ENCODE results near the gene LSM14A.
A peak's percentile ranks its signal among the peaks of the same experiment; 100 is the strongest.
"Not testable (repeated sequence)": the region's sequence is repeated elsewhere in the genome, so short reads cannot be mapped to it uniquely, and the experiment has no call there.

The LSM14A gene

DNA sequence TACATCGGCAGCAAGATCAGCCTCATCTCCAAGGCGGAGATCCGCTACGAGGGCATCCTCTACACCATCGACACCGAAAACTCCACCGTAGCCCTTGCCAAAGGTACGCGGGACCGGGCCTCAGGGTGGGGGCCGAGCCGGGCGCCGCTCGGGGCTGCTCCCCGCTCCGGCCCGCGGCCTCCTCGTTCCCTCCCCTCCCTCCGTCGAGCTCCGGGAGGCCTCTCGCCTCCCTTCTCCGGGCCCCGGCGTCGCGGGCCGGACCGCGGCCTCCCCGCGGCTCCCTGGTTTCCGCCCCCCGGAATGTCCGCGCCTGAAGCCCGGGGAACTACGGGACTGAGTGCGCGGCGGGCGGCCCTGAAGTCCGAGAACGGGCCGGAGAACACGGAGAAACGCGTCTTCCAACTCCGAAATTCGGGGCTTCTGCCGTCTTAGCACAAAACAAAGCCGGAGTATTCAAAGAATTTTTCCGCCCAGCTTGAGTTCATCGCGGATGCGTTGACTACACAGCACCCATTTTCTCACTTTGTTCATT, 423 bp downstream of the LSM14A start:
- TF ChIP-seq POLR2A (IDR thresholded peaks at IDR 0.05; ENCODE audit: extremely low read depth, insufficient read length) (no peak), MYC (IDR thresholded peaks at IDR 0.05; ENCODE audit: low read depth, low read length) (no peak)
- TF ChIP-seq, protein P1, sequence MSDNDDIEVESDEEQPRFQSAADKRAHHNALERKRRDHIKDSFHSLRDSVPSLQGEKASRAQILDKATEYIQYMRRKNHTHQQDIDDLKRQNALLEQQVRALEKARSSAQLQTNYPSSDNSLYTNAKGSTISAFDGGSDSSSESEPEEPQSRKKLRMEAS (IDR thresholded peaks at IDR 0.05; ENCODE audit: low read depth, low read length), result no peak; the same call in 1 of the 2 replicates
- DNase-seq (ENCODE audit: low read depth), result no peak
- H3K4me3 ChIP-seq (ENCODE audit: low read depth, low read length), result peak overlapping the region; percentile 92

DNA sequence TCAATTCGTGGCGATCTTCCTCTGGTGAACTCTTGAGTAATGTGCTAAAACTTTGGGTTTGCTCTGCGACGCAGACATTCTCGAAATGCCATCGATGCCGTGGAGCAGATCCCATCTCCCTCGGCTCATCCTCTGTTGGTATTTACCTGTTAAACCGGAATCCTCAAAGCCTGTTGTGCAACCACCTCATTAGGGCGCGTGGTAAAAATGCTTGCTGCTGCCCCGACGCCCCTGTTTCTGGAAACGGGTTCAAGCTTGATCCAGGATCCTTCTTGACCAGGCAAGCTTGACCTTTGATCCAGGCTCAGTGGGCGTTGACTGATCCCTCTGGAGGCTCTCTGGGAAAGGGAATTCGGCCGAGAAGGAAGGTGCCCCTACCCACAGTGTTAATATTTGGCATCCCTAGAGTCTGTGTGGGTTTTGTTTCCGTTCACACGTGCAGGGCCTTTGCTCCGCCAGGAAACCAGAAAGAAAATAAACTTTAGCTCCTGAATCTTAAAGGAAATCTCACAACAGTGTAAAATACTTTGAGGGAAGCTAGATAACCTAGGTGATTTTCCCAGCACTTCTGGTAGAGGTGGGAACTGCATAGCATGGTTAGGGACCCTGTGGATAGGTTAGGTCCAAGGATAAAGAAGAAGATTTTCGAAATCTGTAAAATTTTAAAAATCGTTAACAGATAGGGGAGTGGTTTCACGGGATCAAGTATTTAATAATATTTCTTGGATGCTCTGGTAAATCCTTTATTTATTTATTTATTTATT, 1.1 kb downstream of the LSM14A start:
- peak; percentile 48 for DNase-seq (ENCODE audit: low read depth)
- H3K4me3 ChIP-seq (ENCODE audit: low read depth, low read length), result peak overlapping the region; percentile 92
- TF ChIP-seq, protein P2, sequence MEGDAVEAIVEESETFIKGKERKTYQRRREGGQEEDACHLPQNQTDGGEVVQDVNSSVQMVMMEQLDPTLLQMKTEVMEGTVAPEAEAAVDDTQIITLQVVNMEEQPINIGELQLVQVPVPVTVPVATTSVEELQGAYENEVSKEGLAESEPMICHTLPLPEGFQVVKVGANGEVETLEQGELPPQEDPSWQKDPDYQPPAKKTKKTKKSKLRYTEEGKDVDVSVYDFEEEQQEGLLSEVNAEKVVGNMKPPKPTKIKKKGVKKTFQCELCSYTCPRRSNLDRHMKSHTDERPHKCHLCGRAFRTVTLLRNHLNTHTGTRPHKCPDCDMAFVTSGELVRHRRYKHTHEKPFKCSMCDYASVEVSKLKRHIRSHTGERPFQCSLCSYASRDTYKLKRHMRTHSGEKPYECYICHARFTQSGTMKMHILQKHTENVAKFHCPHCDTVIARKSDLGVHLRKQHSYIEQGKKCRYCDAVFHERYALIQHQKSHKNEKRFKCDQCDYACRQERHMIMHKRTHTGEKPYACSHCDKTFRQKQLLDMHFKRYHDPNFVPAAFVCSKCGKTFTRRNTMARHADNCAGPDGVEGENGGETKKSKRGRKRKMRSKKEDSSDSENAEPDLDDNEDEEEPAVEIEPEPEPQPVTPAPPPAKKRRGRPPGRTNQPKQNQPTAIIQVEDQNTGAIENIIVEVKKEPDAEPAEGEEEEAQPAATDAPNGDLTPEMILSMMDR (IDR thresholded peaks at IDR 0.05; ENCODE audit: low read depth, low read length), result no peak
- TF ChIP-seq MYC (IDR thresholded peaks at IDR 0.05; ENCODE audit: low read depth, low read length) (peak; percentile 20; the same call in 1 of the 2 replicates), POLR2A (IDR thresholded peaks at IDR 0.05; ENCODE audit: extremely low read depth, insufficient read length) (no peak)
- TF ChIP-seq, protein P1 (IDR thresholded peaks at IDR 0.05; ENCODE audit: low read depth, low read length), result peak; percentile 36; the same call in 1 of the 2 replicates

DNA sequence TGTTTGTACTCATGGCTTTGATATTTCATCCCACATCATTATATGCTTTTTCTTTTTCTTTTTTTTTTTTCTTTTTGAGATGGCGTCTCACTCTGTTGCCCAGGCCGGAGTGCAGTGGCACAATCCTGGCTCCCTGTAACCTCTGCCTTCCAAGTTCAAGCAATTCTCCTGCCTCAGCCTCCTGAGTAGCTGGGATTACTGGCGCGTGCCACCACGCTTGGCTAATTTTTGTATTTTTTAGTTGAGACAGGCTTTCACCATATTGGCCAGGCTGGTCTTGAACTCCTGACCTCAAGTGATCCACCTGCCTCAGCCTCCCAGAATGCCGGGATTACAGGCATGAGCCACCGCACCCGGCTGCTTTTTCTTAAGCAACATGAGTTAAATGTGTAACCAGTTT, 2.9 kb downstream of the LSM14A start:
- DNase-seq (ENCODE audit: low read depth), result not testable (repeated sequence)
- H3K4me3 ChIP-seq (ENCODE audit: low read depth, low read length), result peak overlapping the region; percentile 92

DNA sequence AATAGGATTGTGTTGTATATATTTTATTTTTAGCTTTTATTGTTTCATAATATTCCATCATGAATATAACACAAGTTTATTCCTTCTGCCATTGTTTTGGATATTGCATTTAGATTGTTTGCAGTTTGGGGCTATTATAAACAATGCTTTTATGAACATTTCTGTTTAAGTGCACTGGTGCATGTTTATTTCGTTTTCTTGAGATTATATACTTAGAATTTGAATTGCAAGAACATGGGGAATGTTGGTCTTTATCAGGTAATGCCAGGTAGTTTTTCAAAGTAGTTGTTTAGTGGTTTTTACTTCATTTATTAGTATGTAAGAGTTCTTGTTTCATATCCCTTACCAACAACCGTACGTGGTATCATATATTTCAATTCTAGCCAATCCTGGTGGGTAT, 4.3 kb downstream of the LSM14A start:
- H3K4me3 ChIP-seq (ENCODE audit: low read depth, low read length), result peak overlapping the region; percentile 92
- TF ChIP-seq MYC (IDR thresholded peaks at IDR 0.05; ENCODE audit: low read depth, low read length), result no peak
- TF ChIP-seq, protein P2 (IDR thresholded peaks at IDR 0.05; ENCODE audit: low read depth, low read length), result no peak
- no peak for TF ChIP-seq POLR2A (IDR thresholded peaks at IDR 0.05; ENCODE audit: extremely low read depth, insufficient read length)
- TF ChIP-seq, protein P1 (IDR thresholded peaks at IDR 0.05; ENCODE audit: low read depth, low read length), result no peak

DNA sequence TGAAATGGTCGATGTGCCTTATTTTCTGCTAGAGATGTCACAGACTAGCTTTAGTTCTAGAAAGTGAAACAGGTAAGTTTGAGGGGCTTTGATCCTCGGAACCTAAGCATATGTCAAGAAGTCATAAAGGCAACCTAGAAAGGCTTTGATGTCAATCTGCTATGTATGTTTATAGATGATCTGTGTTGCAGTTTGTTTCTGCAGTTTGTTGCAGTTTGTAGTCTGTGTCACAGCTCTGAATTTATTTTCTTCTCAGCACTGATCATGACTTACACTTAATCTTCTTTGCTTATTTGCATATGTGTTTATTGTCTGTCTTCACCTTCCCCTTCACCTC, 5.9 kb downstream of the LSM14A start:
- no peak for DNase-seq (ENCODE audit: low read depth)
- H3K4me3 ChIP-seq (ENCODE audit: low read depth, low read length), result peak overlapping the region; percentile 12
- no peak for TF ChIP-seq MYC (IDR thresholded peaks at IDR 0.05; ENCODE audit: low read depth, low read length)
- TF ChIP-seq, protein P1 (IDR thresholded peaks at IDR 0.05; ENCODE audit: low read depth, low read length), result no peak
- TF ChIP-seq, protein P2 (IDR thresholded peaks at IDR 0.05; ENCODE audit: low read depth, low read length), result no peak
- TF ChIP-seq POLR2A (IDR thresholded peaks at IDR 0.05; ENCODE audit: extremely low read depth, insufficient read length), result no peak

More for the DNA sequence above, 4.3 kb downstream of the LSM14A start:
- DNase-seq (ENCODE audit: low read depth), result no peak

DNA sequence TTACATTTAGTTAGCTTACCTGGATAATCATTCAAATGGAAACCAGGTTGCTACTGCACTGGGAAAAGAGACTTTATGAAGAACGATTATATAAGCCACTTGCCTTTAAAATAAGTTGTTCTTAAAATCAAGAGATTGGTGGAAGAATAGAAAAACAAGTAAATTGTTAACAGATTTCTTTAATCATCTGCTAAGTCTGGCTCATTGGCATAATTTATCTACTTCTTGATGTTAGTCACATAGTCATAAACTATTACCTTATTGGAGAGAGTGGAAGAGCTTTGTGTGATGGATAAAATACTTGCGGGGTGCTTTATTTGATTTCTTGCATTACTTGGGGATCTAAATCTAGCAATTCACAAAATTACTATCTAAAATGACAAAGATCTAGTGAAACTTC, 6.8 kb downstream of the LSM14A start:
- TF ChIP-seq POLR2A (IDR thresholded peaks at IDR 0.05; ENCODE audit: extremely low read depth, insufficient read length) (no peak), MYC (IDR thresholded peaks at IDR 0.05; ENCODE audit: low read depth, low read length) (no peak)
- TF ChIP-seq, protein P2 (IDR thresholded peaks at IDR 0.05; ENCODE audit: low read depth, low read length), result no peak
- TF ChIP-seq, protein P1 (IDR thresholded peaks at IDR 0.05; ENCODE audit: low read depth, low read length), result no peak
- DNase-seq (ENCODE audit: low read depth), result no peak
- no peak overlapping the region for H3K4me3 ChIP-seq (ENCODE audit: low read depth, low read length)

Data from NB4 (cell line).